ENCODE data around the gene NPVF.

- TF ChIP-seq CTCF (IDR thresholded peaks at IDR 0.05) (no peak), POLR2AphosphoS5 (IDR thresholded peaks at IDR 0.05) (no peak), EP300 (IDR thresholded peaks at IDR 0.05) (no peak)
Measured at GRCh38 chr7:25186436-25186835, 41.9 kb downstream of the NPVF start.
